ENCODE results near the gene LSAMP.

DNA sequence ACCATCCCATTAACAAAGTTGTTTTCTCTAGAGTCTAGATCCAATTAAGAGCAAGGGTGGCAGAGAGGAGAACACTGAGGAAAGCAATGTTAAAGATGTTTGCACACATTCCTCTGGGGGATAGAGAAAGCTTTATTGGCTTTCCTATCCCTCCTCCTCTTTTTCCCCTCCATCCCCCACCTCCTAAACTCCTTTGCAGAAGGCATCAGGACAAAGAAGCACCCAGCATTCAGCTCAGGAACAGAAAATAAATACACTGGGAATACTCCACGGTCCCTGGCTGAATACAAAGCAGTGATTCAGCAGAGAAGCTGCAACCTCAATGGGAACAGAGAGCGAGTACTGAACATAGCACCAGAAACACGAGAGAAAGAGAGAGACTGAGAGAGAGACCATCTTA lies 21.9 kb downstream of the LSAMP start:
- TF ChIP-seq CTCF (IDR thresholded peaks at IDR 0.05) (no peak), POLR2A (IDR thresholded peaks at IDR 0.05) (no peak)
